Measurements from ENCODE around the gene WFDC10B. TPM values are rescaled to one million over a fixed set of nuclear protein-coding genes. Genes with fewer than 3 reads are reported as not detected.
"Not testable (repeated sequence)": the region's sequence is repeated elsewhere in the genome, so short reads cannot be mapped to it uniquely, and the experiment has no call there.

The WFDC10B gene
- not detected in 2 replicates for total RNA-seq

GRCh38 chr20:45704969-45705637, at the start of gene WFDC10B:
TSS of gene WFDC10B (minus strand) at chr20:45705019. CDS start at chr20:45685992, 19,027 bp downstream.
- intact Hi-C loops (cut with micrococcal nuclease), result no loop called here

GRCh38 chr20:45752746-45753145, 47.9 kb upstream of the WFDC10B start:
- intact Hi-C loops (cut with micrococcal nuclease), result no loop called here

- intact Hi-C loops (cut with micrococcal nuclease), result no loop called here
These were observed 46.9 kb upstream of the WFDC10B start for GRCh38 chr20:45751721-45752120.

DNA sequence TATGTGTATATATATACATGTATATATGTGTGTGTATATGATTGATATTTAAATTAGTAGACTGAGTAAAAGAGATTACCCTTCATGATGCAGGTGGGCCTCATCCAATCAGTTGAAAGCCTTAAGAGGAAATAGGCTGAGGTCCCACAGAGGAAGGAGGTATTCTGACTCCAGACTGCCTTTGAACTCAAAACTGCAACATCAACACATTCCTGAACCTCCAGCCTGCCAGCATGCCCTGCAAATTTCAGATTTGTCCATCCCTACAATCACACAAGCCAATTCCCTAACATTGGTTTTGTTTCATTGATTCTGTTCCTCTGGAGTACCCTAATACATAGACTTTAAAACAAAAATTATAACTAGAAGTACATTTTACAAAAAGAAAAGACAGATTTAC, 40.2 kb upstream of the WFDC10B start:
- intact Hi-C loops (cut with micrococcal nuclease), result no loop called here

DNA sequence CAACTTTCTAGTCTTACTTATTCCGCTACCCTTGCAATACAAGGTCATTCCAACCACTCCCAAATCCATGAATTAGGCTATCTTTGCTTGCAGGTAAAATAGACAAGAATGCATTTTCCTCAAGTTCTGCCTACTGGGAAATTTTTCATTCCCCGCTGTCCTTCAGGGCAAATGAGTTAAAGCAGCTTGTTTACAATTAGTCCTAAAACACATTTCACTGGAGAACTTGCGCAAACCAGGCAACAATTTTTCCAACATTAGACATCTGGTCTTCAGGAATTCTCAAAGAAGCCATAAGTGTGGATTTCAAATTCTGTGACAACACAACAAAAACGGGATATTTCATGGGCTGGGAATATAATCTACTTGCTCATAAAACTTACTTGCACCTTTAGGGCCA, 37.8 kb upstream of the WFDC10B start:
- intact Hi-C loops (cut with micrococcal nuclease), result no loop called here

DNA sequence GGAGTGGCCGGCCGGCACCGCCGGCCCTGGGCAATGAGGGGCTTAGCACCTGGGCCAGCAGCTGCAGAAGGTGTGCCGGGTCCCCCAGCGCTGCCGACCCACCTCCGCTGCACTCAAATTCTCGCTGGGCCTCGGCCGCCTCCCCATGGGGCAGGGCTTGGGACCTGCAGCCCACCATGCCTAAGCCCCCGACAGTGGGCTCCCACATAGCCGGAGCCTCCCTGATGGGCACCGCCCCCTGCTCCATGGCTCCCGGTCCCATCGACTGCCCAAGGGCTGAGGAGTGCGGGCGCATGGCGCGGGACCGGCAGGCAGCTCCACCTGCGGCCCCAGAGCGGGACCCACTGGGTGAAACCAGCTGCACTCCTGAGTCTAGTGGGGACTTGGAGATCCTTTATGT, 31.2 kb upstream of the WFDC10B start:
- intact Hi-C loops (cut with micrococcal nuclease), result no loop called here

DNA sequence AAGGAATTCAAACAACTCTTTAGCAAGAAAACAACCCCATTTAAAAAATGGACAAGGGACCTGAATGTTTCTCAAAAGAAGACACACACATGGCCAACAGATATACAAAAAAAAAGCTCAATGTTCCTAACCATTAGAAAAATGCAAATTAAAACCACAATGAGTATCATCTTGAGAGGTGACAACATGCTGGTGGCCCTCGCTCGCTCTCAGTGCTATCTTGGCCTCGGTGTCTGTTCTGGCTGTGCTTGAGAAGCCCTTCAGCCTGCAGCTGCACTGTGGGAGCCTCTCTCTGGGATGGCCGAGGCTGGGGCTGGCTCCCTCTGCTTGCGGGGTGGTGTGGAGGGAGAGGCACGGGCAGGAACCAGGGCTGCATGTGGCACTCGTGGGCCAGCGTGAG, 30.7 kb upstream of the WFDC10B start:
- intact Hi-C loops (cut with micrococcal nuclease), result no loop called here

DNA sequence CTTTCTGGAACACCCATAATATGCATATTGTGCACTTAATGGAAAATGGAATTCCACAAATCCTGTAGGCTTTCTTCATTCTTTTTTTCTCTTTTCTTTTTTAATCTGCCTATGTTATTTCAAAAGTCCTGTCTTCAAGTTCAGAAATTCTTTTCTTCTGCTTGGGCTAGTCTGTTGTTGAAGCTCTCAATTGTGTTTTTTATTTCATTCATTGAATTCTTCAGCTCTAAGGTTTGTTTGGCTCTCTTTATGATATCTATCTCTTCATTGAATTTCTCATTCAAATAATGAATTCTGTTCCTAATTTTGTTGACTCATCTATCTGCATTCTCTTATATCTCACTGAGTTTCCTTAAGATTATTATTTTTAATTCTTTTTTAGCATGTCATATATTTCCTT, 27.4 kb upstream of the WFDC10B start:
- intact Hi-C loops (cut with micrococcal nuclease), result no loop called here

DNA sequence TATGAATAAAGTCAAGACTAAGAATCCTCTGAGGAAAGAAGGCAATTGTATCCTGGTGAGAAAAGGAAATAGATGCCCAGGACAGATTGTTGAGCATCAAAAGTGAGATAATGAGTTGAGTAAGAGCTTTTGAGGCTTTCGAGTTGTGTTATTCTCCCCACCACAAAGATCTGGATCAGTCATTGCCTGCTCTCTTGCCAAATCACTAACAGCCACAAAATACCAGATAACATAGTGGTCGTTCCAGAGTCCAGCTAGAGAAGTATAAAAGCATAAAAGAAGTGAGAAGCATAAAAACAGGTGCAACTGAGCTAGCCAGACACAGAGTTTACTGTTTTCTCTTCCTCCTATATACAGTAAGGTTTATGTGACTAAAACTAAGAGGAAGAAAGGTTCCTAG, 22.2 kb upstream of the WFDC10B start:
- intact Hi-C loops (cut with micrococcal nuclease), result no loop called here

- intact Hi-C loops (cut with micrococcal nuclease), result no loop called here
These were observed 20.3 kb upstream of the WFDC10B start for GRCh38 chr20:45725134-45725533.

- intact Hi-C loops (cut with micrococcal nuclease), result no loop called here
These were observed 17.2 kb upstream of the WFDC10B start, which contains the start of gene SPINT4 for GRCh38 chr20:45722047-45722446. TSS of gene SPINT4 (plus strand) at chr20:45722347. CDS start at chr20:45722368, 21 bp downstream.

DNA sequence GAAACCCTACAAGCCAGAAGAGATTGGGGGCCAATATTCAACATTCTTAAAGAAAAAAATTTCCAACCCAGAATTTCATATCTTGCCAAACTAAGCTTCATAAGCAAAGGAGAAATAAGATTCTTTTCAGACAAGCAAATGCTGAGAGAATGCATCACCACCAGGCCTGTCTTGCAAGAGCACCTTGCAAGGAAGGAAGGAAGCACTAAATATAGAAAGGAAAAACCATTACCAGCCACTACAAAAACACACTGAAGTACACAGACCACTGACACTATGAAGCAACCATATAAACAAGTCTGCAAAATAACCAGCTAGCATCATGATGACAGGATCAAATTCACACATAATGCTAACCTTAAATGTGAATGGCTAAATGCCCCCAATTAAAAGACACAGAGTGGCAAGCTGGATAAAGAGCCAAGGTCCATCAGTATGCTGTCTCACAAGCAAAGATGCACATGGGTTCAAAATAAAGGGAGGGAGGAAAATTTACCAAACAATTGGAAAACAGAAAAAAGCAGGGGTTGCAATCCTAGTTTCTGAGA, 11.4 kb upstream of the WFDC10B start:
- intact Hi-C loops (cut with micrococcal nuclease), result not testable (repeated sequence)

DNA sequence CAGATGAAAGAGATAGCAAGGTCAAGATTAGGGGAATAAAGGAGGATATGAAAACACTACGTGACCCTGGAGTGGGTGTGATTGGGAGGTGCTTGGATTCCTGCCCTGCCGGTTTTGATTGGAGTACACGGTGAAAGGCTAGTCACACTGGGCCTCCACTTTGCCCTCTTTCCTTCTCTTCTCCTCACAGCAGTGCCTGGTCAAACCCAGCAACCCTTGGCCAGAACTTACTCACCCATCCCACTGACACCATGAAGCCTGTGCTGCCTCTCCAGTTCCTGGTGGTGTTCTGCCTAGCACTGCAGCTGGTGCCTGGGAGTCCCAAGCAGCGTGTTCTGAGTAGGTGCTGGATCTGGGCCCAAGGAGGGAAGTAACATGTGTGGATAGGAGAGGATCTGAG, 2.9 kb downstream of the WFDC10B start, which contains the start of gene WFDC13:
TSS of gene WFDC13 (plus strand) at position 166 of the 400 bp plus-strand sequence. CDS start at position 252, 86 bp downstream.
- intact Hi-C loops (cut with micrococcal nuclease), result no loop called here

DNA sequence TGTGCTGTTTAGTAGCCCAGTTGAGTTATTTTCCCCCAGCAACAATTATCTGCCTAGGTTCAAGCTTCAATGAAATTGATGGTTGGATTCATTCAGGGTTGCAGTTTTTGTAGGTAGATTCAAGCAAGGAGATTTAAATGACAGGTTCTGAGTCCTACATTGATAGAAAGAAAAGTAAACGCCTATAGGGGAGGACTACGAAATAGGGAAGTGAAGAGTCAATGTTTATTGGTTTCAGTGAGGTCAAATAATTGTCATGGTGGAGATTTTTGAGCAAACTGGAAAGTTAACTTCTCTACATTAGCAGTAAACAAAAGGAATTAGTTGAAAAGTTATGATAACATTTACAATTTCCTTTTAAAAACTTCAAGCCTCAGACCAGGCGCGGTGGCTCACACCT, 3.7 kb downstream of the WFDC10B start:
- intact Hi-C loops (cut with micrococcal nuclease), result no loop called here

DNA sequence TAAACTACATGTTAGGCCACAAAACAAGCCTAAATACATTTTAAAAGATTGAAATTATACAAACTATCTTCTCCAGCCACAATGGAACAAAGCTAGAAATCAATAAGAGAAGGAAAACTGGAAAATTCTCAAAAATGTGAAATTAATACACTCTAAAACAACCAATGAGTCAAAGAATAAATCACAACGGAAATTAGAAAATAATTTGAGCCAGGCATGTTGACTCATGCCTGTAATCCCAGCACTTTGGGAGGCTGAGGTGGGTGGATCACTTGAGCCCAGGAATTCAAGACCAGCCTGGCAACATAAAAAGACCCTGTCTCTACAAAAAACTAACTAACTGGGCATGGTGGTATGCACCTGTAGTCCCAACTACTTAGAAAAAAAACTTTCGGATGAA, 9.3 kb downstream of the WFDC10B start:
- intact Hi-C loops (cut with micrococcal nuclease), result no loop called here

DNA sequence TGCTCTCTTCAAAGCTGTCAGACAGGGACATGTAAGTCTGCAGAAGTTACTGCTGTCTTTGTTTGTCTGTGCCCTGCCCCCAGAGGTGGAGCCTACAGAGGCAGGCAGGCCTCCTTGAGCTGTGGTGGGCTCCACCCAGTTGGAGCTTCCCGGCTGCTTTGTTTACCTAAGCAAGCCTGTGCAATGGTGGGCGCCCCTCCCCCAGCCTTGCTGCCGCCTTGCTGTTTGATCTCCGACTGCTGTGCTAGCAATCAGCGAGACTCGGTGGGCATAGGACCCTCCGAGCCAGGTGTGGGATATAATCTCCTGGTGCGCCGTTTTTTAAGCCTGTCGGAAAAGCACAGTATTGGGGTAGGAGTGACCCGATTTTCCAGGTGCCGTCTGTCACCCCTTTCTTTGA, 11.5 kb downstream of the WFDC10B start:
- intact Hi-C loops (cut with micrococcal nuclease), result not testable (repeated sequence)

DNA sequence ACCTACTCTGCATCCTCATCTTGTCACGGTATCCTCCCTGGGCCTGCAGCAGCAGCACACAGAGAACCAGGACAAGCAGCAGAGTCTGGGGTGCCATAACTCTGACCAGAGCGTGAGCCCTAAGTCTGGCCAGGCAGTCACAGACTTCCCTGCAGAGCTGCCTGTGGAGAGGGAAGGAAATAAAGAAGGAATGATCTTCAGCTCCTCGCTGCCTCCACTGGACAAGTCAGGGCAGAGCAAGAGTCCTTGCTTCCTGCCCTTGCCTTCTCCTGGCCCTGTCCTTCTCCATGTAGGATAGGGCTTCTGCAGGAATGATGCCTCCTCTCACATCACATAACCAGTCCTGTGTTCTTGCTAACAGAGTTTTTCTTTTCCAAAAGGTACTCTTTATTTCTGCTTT, 18.9 kb downstream of the WFDC10B start:
- intact Hi-C loops (cut with micrococcal nuclease), result no loop called here

- intact Hi-C loops (cut with micrococcal nuclease), result no loop called here
These were observed 25.2 kb downstream of the WFDC10B start for GRCh38 chr20:45679650-45680049.

DNA sequence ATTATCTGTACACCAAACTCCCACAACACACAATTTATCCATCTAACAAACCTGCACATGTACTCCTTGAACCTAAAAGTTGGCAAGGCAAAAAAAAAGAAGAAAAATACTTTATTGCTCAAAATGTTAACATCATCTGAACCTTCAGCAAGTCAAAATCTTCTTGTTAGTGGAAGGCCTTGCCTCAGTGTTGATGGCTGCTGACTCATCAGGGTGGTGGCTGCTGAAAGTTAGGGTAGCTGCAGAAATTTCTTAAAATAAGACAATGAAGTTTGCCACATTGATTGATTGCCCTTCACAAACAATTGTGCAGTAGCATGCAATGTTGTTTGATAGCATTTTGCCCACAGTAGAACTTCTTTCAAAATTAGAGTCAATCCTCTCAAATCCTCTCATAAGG, 32.1 kb downstream of the WFDC10B start:
- intact Hi-C loops (cut with micrococcal nuclease), result no loop called here

- intact Hi-C loops (cut with micrococcal nuclease), result no loop called here
These were observed 34.7 kb downstream of the WFDC10B start, which contains the start of gene WFDC11 for GRCh38 chr20:45670139-45670538. TSS of gene WFDC11 (minus strand) at chr20:45670239. CDS start at chr20:45650600, 19,639 bp downstream.

DNA sequence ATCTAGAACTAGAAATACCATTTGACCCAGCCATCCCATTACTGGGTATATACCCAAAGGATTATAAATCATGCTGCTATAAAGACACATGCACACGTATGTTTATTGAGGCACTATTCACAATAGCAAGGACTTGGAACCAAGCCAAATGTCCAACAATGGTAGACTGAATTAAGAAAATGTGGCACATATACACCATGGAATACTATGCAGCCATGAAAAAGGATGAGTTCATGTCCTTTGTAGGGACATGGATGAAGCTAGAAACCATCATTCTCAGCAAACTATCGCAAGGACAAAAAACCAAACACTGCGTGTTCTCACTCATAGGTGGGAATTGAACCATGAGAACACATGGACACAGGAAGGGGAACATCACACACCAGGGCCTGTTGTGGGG, 47.8 kb downstream of the WFDC10B start:
- intact Hi-C loops (cut with micrococcal nuclease), result not testable (repeated sequence)

GRCh38 chr20:45651726-45652125, 53.1 kb downstream of the WFDC10B start:
- intact Hi-C loops (cut with micrococcal nuclease), result not testable (repeated sequence)

DNA sequence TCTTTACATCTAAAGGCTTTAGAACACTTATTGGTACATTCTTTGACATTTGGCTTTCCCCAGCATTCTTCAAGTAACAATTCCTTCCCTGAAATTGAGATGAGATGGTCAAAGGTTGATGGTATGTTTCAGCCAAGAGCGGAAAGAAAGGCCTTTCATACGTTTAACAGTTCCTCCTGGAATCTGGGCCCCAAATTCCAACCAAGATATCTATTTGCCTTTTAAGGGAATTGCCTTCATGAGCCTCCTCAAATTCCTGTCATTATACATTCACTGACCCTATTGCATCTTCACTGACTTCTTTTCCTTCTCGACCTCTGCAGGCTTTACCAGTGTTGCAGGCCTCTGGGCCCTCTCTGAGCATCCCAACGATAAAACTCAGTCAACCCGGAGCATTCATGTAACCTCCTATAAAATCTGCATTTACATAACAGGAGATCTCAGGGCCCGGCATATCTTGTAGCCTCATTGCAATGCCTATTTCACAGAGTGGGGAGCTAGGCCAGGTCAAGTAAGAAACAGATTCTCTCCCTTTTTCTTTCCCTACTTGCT, 55.4 kb downstream of the WFDC10B start:
- intact Hi-C loops (cut with micrococcal nuclease), result no loop called here
